Spleen (tissue), 7 donors: ENCODE results near the gene GNPTG.

Experiments used
- POLR2AphosphoS5 ChIP-seq, 3 donors: sonication (generic); formaldehyde crosslinking; IDR thresholded peaks; one replicate each; pipeline ENCODE4 v1.5.1; 2017; ENCODE audit warnings: antibody characterized with exemption in 3 of 3
- TF ChIP-seq, protein P1 (sequence below), 11 experiments: fragments of 200-600 bp in 7 of 11; fragments of 450-650 bp in 4 of 11; sonication (generic) in 4 of 11; IDR thresholded peaks in 8 of 11; conservative IDR thresholded peaks in 3 of 11; 1 replicate in 7 of 11; 2 replicates in 4 of 11; pipeline versions ENCODE4 v1.4.0 to v1.8.0; 2016 to 2021; ENCODE audit warnings: antibody characterized with exemption in 11 of 11, inconsistent platforms in 4 of 11, mild to moderate bottlenecking in 1 of 11
- donor health status: DM: no; HTN: no; CAD: no; lungs with moderate emphysema.
- donor health status: DM: no; HTN: no; CAD: no.
- donor health status: DM: no; HTN: no; CAD: no.

DNA sequence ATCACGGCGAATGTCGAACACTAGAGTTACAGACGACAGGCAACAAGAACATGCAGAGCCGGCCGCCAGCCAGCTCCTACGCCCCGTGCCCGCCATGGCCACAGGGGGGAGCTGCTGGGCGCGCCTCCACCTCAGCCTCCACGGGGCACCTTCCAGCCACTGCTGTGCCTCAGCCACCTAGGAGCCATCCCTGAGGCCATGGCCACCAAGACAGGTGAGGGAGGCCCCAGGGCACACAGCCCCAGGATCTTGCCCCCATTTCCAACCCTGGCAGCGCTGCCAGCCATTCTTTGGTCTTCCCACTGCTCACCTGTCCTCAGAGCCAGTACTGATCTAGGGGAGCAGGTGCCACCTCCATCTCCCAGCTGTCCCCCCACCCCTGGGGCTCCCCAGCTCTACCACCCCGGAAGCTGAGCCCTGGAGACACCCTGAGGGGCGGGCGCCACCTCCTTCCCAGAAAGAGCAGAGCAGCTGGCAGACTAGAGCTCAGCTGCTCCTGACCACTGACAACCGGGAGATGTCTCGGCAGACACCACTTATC lies 11.8 kb downstream of the GNPTG start:
- peak; percentile 48 to 81 (median 56) for TF ChIP-seq POLR2AphosphoS5 (IDR thresholded peaks at IDR 0.05)
- TF ChIP-seq, protein P1, sequence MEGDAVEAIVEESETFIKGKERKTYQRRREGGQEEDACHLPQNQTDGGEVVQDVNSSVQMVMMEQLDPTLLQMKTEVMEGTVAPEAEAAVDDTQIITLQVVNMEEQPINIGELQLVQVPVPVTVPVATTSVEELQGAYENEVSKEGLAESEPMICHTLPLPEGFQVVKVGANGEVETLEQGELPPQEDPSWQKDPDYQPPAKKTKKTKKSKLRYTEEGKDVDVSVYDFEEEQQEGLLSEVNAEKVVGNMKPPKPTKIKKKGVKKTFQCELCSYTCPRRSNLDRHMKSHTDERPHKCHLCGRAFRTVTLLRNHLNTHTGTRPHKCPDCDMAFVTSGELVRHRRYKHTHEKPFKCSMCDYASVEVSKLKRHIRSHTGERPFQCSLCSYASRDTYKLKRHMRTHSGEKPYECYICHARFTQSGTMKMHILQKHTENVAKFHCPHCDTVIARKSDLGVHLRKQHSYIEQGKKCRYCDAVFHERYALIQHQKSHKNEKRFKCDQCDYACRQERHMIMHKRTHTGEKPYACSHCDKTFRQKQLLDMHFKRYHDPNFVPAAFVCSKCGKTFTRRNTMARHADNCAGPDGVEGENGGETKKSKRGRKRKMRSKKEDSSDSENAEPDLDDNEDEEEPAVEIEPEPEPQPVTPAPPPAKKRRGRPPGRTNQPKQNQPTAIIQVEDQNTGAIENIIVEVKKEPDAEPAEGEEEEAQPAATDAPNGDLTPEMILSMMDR (IDR thresholded peaks at IDR 0.05 in 8 of 11, conservative IDR thresholded peaks at IDR 0.05 in 3 of 11) = peak; percentile 57 to 91 (median 82)
